Endodermal cell (in vitro differentiated cells): ENCODE data around the gene IMMP2L. TPM values are rescaled to one million over a fixed set of nuclear protein-coding genes. Genes with fewer than 3 reads are reported as not detected.

Experiments used
- DNase-seq: peaks from one replicate; pipeline ENCODE4 v3.0.0-alpha.2; 2017
- H3K27ac ChIP-seq: 2 replicates; pipeline ENCODE4 v1.5.1; 2013; ENCODE audit warnings: mild to moderate bottlenecking, low read depth, low read length, moderate library complexity
- H3K27me3 ChIP-seq: 2 replicates; pipeline ENCODE4 v1.6.1; 2013; ENCODE audit warnings: mild to moderate bottlenecking, low read length, moderate library complexity; ENCODE audit not compliant: insufficient read depth, control insufficient read depth, poor library complexity, severe bottlenecking
- H3K36me3 ChIP-seq: 2 replicates; pipeline ENCODE4 v1.7.0; 2013; ENCODE audit warnings: mild to moderate bottlenecking, low read length, moderate library complexity; ENCODE audit not compliant: control insufficient read depth, insufficient read depth
- H3K4me1 ChIP-seq: one replicate; pipeline ENCODE4 v1.7.0; 2013; ENCODE audit warnings: low read length; ENCODE audit not compliant: control insufficient read depth, insufficient read depth
- H3K4me3 ChIP-seq: 2 replicates; pipeline ENCODE4 v1.5.1; 2013; ENCODE audit warnings: mild to moderate bottlenecking, low read length, moderate library complexity
- H3K9ac ChIP-seq: 2 replicates; pipeline ENCODE4 v1.6.1; 2013; ENCODE audit warnings: mild to moderate bottlenecking, low read length, moderate library complexity; ENCODE audit not compliant: poor library complexity, severe bottlenecking; ENCODE audit errors: extremely low read depth
- H3K9me3 ChIP-seq: 2 replicates; pipeline ENCODE4 v1.6.1; 2013; ENCODE audit warnings: mild to moderate bottlenecking, low read length, moderate library complexity; ENCODE audit not compliant: control insufficient read depth
- H3K27ac Mint-ChIP-seq: 2 replicates; pipeline ENCODE4 v1.8.0; 2020; ENCODE audit warnings: mixed read lengths
- H3K27me3 Mint-ChIP-seq: 2 replicates; pipeline ENCODE4 v1.8.0; 2021; ENCODE audit warnings: mild to moderate bottlenecking, mixed read lengths; ENCODE audit not compliant: insufficient read depth
- H3K36me3 Mint-ChIP-seq: 2 replicates; pipeline ENCODE4 v1.8.0; 2020; ENCODE audit warnings: low read depth, mixed read lengths
- H3K4me1 Mint-ChIP-seq: 2 replicates; pipeline ENCODE4 v1.8.0; 2020; ENCODE audit warnings: mixed read lengths
- H3K4me3 Mint-ChIP-seq: 2 replicates; pipeline ENCODE4 v1.8.0; 2020; ENCODE audit warnings: mild to moderate bottlenecking, moderate library complexity, mixed read lengths
- H3K9me3 Mint-ChIP-seq: 2 replicates; pipeline ENCODE4 v1.8.0; 2020; ENCODE audit warnings: mild to moderate bottlenecking, mixed read lengths
- CTCF ChIP-seq: fragments of 200-600 bp; sonication (generic); conservative IDR thresholded peaks from 2 replicates; pipeline ENCODE4 v1.5.0; 2021; ENCODE audit warnings: antibody characterized with exemption, mild to moderate bottlenecking
- WGBS, 2 experiments: methylation state at CpG; one replicate each; pipeline versions ENCODE4 v1.1.5 to v1.1.7; 2013; ENCODE audit warnings: missing lambda C conversion rate in 2 of 2, mixed read lengths in 1 of 2; ENCODE audit not compliant: insufficient coverage in 1 of 2, insufficient read length in 1 of 2; 5-methylcytosine and 5-hydroxymethylcytosine counted together
- total RNA-seq, 2 donors: library from RNA; stranded (reverse); fragmentation: NEBNext Ultra II Directional in 1 of 2; extraction: Animal tissue kit (Norgen Biotek cat#: 25700) in 1 of 2; gene quantifications; 2 replicates in 1 of 2; 3 replicates in 1 of 2; pipeline ENCODE4 v1.2.1, GENCODE V29; 2021

The IMMP2L gene
- total RNA-seq, 2 donors from 2014 or later = 17.7 to 19.4 TPM

- H3K27ac Mint-ChIP-seq = peak overlapping the region; percentile 22
- peaks cover 9% of the 10 kb centered on the region for H3K36me3 Mint-ChIP-seq
- no peak for TF ChIP-seq CTCF
Observed at GRCh38 chr7:111510584-111511378, 51.5 kb downstream of the IMMP2L start.

GRCh38 chr7:111510062-111510461, 52.2 kb downstream of the IMMP2L start:
- no peaks in the 10 kb centered on the region for H3K27me3 Mint-ChIP-seq
- Histone ChIP-seq H3K4me3 (no peak overlapping the region), H3K9ac (no peak overlapping the region), H3K4me1 (no peaks in the 10 kb centered on the region), H3K27ac (no peak overlapping the region), H3K9me3 (no peaks in the 10 kb centered on the region), H3K27me3 (no peaks in the 10 kb centered on the region), H3K36me3 (no peaks in the 10 kb centered on the region)
- no peak overlapping the region for H3K27ac Mint-ChIP-seq
- H3K4me3 Mint-ChIP-seq = no peak overlapping the region
- TF ChIP-seq CTCF = no peak
- 86 to 88% methylated on average over 1 to 2 of the region's 4 CpGs for WGBS, 2 experiments
- no peak for DNase-seq
- peaks cover 5% of the 10 kb centered on the region for H3K9me3 Mint-ChIP-seq
- H3K36me3 Mint-ChIP-seq = peaks cover 9% of the 10 kb centered on the region
- peaks cover 1% of the 10 kb centered on the region for H3K4me1 Mint-ChIP-seq

More at GRCh38 chr7:111510584-111511378, 51.5 kb downstream of the IMMP2L start:
- Histone ChIP-seq H3K4me3 (no peak overlapping the region), H3K4me1 (no peaks in the 10 kb centered on the region), H3K9me3 (no peaks in the 10 kb centered on the region), H3K27me3 (no peaks in the 10 kb centered on the region), H3K9ac (no peak overlapping the region), H3K36me3 (no peaks in the 10 kb centered on the region), H3K27ac (no peak overlapping the region)
- WGBS, 2 experiments = 87 to 94% methylated on average over 2 to 3 of the region's 3 CpGs
- DNase-seq = no peak
- Mint-ChIP-seq H3K9me3 (peaks cover 5% of the 10 kb centered on the region), H3K4me3 (no peak overlapping the region), H3K4me1 (peaks cover 1% of the 10 kb centered on the region), H3K27me3 (no peaks in the 10 kb centered on the region)

DNA sequence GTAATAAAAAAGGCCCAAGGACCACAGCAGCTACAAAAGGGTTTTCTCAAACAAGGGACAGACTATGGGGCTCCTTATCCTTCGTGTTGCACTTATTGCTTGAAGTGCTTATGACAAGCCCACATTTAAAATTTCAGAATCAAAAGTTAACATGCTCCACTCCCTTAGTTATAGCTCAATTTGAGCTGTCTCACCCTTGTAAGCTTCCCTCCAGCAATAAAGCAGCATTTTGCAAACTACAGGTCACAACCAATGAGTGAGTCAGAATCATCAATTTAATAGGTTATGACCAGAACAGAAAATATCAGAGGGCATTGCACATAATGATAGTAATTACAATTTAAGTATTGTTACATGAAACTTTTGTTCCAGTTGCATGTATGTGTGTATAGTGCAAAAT, 53.0 kb downstream of the IMMP2L start:
- no peaks in the 10 kb centered on the region for H3K36me3 ChIP-seq
- Mint-ChIP-seq H3K4me3 (no peak overlapping the region), H3K36me3 (peaks cover 9% of the 10 kb centered on the region), H3K4me1 (peaks cover 1% of the 10 kb centered on the region), H3K9me3 (peaks cover 5% of the 10 kb centered on the region), H3K27ac (no peak overlapping the region), H3K27me3 (no peaks in the 10 kb centered on the region)
- no peak overlapping the region for H3K27ac ChIP-seq
- 87 to 100% methylated on average over 1 of the region's 1 CpG for WGBS, 2 experiments
- DNase-seq = no peak
- H3K9ac ChIP-seq = no peak overlapping the region
- H3K27me3 ChIP-seq = no peaks in the 10 kb centered on the region
- H3K9me3 ChIP-seq = no peaks in the 10 kb centered on the region
- no peaks in the 10 kb centered on the region for H3K4me1 ChIP-seq
- no peak for TF ChIP-seq CTCF
- H3K4me3 ChIP-seq = no peak overlapping the region
